ENCODE results near the gene CWH43.

Gene CWH43

GRCh38 chr4:49002931-49003330 is 16.9 kb downstream of the CWH43 start:
- in situ Hi-C loops (cut with HindIII; ENCODE audit: low sequenced_read_pairs) = no loop called here
- DNase-seq (ENCODE audit: low read depth) = no peak

GRCh38 chr4:49018718-49019295 is 32.7 kb downstream of the CWH43 start:
- DNase-seq (ENCODE audit: low read depth) = no peak
- in situ Hi-C loops (cut with HindIII; ENCODE audit: low sequenced_read_pairs) = no loop called here
- TF ChIP-seq CTCF (IDR thresholded peaks at IDR 0.05; ENCODE audit: low read depth, low read length, missing control alignments) = no peak
- no peak overlapping the region for H3K4me3 ChIP-seq (ENCODE audit: low read depth, low read length)

More at GRCh38 chr4:49002931-49003330, 16.9 kb downstream of the CWH43 start:
- no peak for TF ChIP-seq CTCF (IDR thresholded peaks at IDR 0.05; ENCODE audit: low read depth, low read length, missing control alignments)
- no peak overlapping the region for H3K4me3 ChIP-seq (ENCODE audit: low read depth, low read length)

- in situ Hi-C loops (cut with HindIII; ENCODE audit: low sequenced_read_pairs) = no loop called here
Measured at GRCh38 chr4:49032440-49033161, 46.5 kb downstream of the CWH43 start.

GRCh38 chr4:49036528-49036927 is 50.5 kb downstream of the CWH43 start:
- DNase-seq (ENCODE audit: low read depth) = no peak
- H3K4me3 ChIP-seq (ENCODE audit: low read depth, low read length) = no peak overlapping the region
- TF ChIP-seq CTCF (IDR thresholded peaks at IDR 0.05; ENCODE audit: low read depth, low read length, missing control alignments) = no peak
- in situ Hi-C loops (cut with HindIII; ENCODE audit: low sequenced_read_pairs) = no loop called here

More at GRCh38 chr4:49032440-49033161, 46.5 kb downstream of the CWH43 start:
- peak; percentile 55 for TF ChIP-seq CTCF (IDR thresholded peaks at IDR 0.05; ENCODE audit: low read depth, low read length, missing control alignments)
- H3K4me3 ChIP-seq (ENCODE audit: low read depth, low read length) = no peak overlapping the region
- DNase-seq (ENCODE audit: low read depth) = no peak

- H3K4me3 ChIP-seq (ENCODE audit: low read depth, low read length) = no peak overlapping the region
- in situ Hi-C loops (cut with HindIII; ENCODE audit: low sequenced_read_pairs) = no loop called here
- DNase-seq (ENCODE audit: low read depth) = no peak
- TF ChIP-seq CTCF (IDR thresholded peaks at IDR 0.05; ENCODE audit: low read depth, low read length, missing control alignments) = no peak
Measured at GRCh38 chr4:49044270-49044669, 58.2 kb downstream of the CWH43 start.

- no peak for TF ChIP-seq CTCF (IDR thresholded peaks at IDR 0.05; ENCODE audit: low read depth, low read length, missing control alignments)
- no peak for DNase-seq (ENCODE audit: low read depth)
- no peak overlapping the region for H3K4me3 ChIP-seq (ENCODE audit: low read depth, low read length)
- in situ Hi-C loops (cut with HindIII; ENCODE audit: low sequenced_read_pairs) = no loop called here
Measured at GRCh38 chr4:49058306-49058705, 72.2 kb downstream of the CWH43 start.

All from astrocyte of the cerebellum (primary cell).